Keratinocyte (primary cell): Measurements from ENCODE around the gene KIAA1217. TPM values are rescaled to one million over a fixed set of nuclear protein-coding genes. Genes with fewer than 3 reads are reported as not detected.

Experiments
- DNase-seq: peaks from one replicate; pipeline ENCODE4 v3.0.0-alpha.2; 2011; ENCODE audit warnings: low read depth, missing footprints, low spot score
- FAIRE-seq: peaks from 2 replicates; lab custom pipeline; 2011; peaks lifted over from hg19 to GRCh38; lab: Jason Lieb, UNC
- H2AFZ ChIP-seq: 2 replicates; pipeline ENCODE4 v1.6.0; 2012; ENCODE audit warnings: low read length, control low read depth, inconsistent platforms; ENCODE audit not compliant: control insufficient read depth
- H3K27ac ChIP-seq: 2 replicates; pipeline ENCODE4 v1.5.1; 2011; ENCODE audit warnings: low read length; ENCODE audit not compliant: control insufficient read depth, insufficient read depth
- H3K27me3 ChIP-seq: 3 replicates; pipeline ENCODE4 v1.6.0; 2011; ENCODE audit warnings: low read length; ENCODE audit not compliant: control insufficient read depth, insufficient read depth; ENCODE audit errors: extremely low read depth
- H3K36me3 ChIP-seq, 2 experiments: 2 replicates in 1 of 2; 3 replicates in 1 of 2; pipeline ENCODE4 v1.5.1; 2011; ENCODE audit warnings: low read length in 2 of 2, mild to moderate bottlenecking in 1 of 2; ENCODE audit not compliant: control insufficient read depth in 2 of 2, insufficient read depth in 2 of 2; ENCODE audit errors: extremely low read depth in 1 of 2
- H3K4me1 ChIP-seq: 3 replicates; pipeline ENCODE4 v1.5.1; 2011; ENCODE audit warnings: low read length; ENCODE audit not compliant: control insufficient read depth, insufficient read depth; ENCODE audit errors: extremely low read depth
- H3K4me2 ChIP-seq: 3 replicates; pipeline ENCODE4 v1.6.0; 2011; ENCODE audit warnings: low read depth, low read length; ENCODE audit not compliant: control insufficient read depth, insufficient read depth; ENCODE audit errors: extremely low read depth
- H3K4me3 ChIP-seq, 3 experiments: fragments of 200-600 bp in 1 of 3; sonication (generic) in 1 of 3; 2 replicates in 2 of 3; 3 replicates in 1 of 3; pipeline ENCODE4 v1.5.1; 2011 to 2016; ENCODE audit warnings: low read length in 3 of 3, mild to moderate bottlenecking in 3 of 3, control low read depth in 2 of 3, inconsistent platforms in 1 of 3, low read depth in 1 of 3, mixed read lengths in 1 of 3, mixed run types in 1 of 3, moderate library complexity in 1 of 3; ENCODE audit not compliant: control insufficient read depth in 2 of 3, insufficient read depth in 2 of 3; ENCODE audit errors: extremely low read depth in 1 of 3
- H3K79me2 ChIP-seq: 2 replicates; pipeline ENCODE4 v1.6.0; 2012; ENCODE audit warnings: low read length; ENCODE audit not compliant: control insufficient read depth, insufficient read depth
- H3K9ac ChIP-seq: 3 replicates; pipeline ENCODE4 v1.6.0; 2011; ENCODE audit warnings: low read length; ENCODE audit not compliant: control insufficient read depth, insufficient read depth; ENCODE audit errors: extremely low read depth
- H3K9me1 ChIP-seq: 3 replicates; pipeline ENCODE4 v1.6.0; 2011; ENCODE audit warnings: low read length; ENCODE audit not compliant: control insufficient read depth, insufficient read depth; ENCODE audit errors: extremely low read depth
- H3K9me3 ChIP-seq: 2 replicates; pipeline ENCODE4 v1.5.1; 2012; ENCODE audit warnings: low read depth, low read length; ENCODE audit not compliant: control insufficient read depth
- H4K20me1 ChIP-seq: 3 replicates; pipeline ENCODE4 v1.6.0; 2011; ENCODE audit warnings: low read length; ENCODE audit not compliant: control insufficient read depth, insufficient read depth; ENCODE audit errors: extremely low read depth
- EZH2 ChIP-seq: IDR thresholded peaks from one replicate; pipeline ENCODE4 v1.6.1; 2012; ENCODE audit warnings: inconsistent platforms, mild to moderate bottlenecking, low read length, moderate library complexity
- dilution Hi-C: fragments of 300-500 bp; cut with MboI; formaldehyde crosslinking; loops from one replicate; pipeline ENCODE4 v1.7.0; 2020; ENCODE audit warnings: low sequenced_read_pairs; ENCODE audit not compliant: extremely low pct_ligation_motif_present
- polyA plus RNA-seq, 5 experiments: library from polyadenylated mRNA; depleted of rRNA in 3 of 5; stranded (reverse) in 3 of 5; stranded (forward) in 1 of 5; unstranded in 1 of 5; fragments of >200 nt; gene quantifications; 1 replicate in 1 of 5; 2 replicates in 3 of 5; 3 replicates in 1 of 5; pipeline versions ENCODE4 v1.2.1 to v1.2.3, GENCODE V29; 2011 to 2012; ENCODE audit warnings: missing spikeins in 2 of 5, low read depth in 1 of 5, low replicate concordance in 1 of 5
- TF ChIP-seq, protein P1 (sequence below), 3 experiments: IDR thresholded peaks in 1 of 3; conservative IDR thresholded peaks in 1 of 3; optimal IDR thresholded peaks in 1 of 3; 2 replicates in 2 of 3; 3 replicates in 1 of 3; pipeline versions ENCODE3 to v1.5.1; 2011; ENCODE audit warnings: low read length in 3 of 3, mild to moderate bottlenecking in 3 of 3, moderate library complexity in 2 of 3, control low read depth in 1 of 3, inconsistent platforms in 1 of 3; ENCODE audit not compliant: insufficient read depth in 2 of 3; ENCODE audit errors: extremely low read depth in 1 of 3

The KIAA1217 gene
- polyA plus RNA-seq, 1 donor (not counting 4 experiments of a cell fraction or from before 2014, with no cell fraction given): 10.4 TPM

DNA sequence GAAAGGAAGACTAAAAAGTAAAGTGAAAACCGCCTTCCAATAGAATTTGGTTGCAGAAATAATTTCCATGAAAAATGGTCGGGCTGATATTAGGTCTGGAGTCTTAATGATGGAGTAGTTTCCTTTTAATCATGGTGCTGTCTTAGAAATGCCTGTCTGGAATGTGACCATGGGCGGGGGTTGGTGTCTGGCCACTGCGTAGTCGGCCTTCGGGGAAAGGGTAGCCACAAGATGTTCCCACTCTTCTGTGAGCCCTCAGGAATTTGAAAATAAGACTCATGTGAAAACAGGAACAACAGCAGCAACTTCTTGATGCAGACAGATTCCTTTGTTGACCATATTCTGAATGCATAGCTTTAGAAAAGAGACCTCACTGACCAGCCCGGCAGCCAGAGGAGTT lies 176.8 kb downstream of the KIAA1217 start:
- Histone ChIP-seq H3K9me1 (no peaks in the 10 kb centered on the region), H3K4me3 (no peak overlapping the region), H2AFZ (no peak overlapping the region), H3K36me3 (peaks cover 4 to 5% of the 10 kb centered on the region in 2 experiments), H3K27me3 (no peaks in the 10 kb centered on the region), H3K9me3 (no peaks in the 10 kb centered on the region), H3K79me2 (no peaks in the 10 kb centered on the region), H3K27ac (no peak overlapping the region), H3K9ac (no peak overlapping the region), H3K4me2 (no peak overlapping the region), H3K4me1 (peaks cover 24% of the 10 kb centered on the region), H4K20me1 (no peaks in the 10 kb centered on the region)
- dilution Hi-C loops: no loop called here
- DNase-seq (no peak), FAIRE-seq (no peak)
- TF ChIP-seq, protein P1, sequence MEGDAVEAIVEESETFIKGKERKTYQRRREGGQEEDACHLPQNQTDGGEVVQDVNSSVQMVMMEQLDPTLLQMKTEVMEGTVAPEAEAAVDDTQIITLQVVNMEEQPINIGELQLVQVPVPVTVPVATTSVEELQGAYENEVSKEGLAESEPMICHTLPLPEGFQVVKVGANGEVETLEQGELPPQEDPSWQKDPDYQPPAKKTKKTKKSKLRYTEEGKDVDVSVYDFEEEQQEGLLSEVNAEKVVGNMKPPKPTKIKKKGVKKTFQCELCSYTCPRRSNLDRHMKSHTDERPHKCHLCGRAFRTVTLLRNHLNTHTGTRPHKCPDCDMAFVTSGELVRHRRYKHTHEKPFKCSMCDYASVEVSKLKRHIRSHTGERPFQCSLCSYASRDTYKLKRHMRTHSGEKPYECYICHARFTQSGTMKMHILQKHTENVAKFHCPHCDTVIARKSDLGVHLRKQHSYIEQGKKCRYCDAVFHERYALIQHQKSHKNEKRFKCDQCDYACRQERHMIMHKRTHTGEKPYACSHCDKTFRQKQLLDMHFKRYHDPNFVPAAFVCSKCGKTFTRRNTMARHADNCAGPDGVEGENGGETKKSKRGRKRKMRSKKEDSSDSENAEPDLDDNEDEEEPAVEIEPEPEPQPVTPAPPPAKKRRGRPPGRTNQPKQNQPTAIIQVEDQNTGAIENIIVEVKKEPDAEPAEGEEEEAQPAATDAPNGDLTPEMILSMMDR (optimal IDR thresholded peaks at IDR 0.05 in 1 of 3, IDR thresholded peaks at IDR 0.05 in 1 of 3, conservative IDR thresholded peaks at IDR 0.05 in 1 of 3; ENCODE audit: extremely low read depth in 1 of 3, insufficient read depth in 2 of 3, low read length in 3 of 3): no peak
- TF ChIP-seq EZH2: no peak

DNA sequence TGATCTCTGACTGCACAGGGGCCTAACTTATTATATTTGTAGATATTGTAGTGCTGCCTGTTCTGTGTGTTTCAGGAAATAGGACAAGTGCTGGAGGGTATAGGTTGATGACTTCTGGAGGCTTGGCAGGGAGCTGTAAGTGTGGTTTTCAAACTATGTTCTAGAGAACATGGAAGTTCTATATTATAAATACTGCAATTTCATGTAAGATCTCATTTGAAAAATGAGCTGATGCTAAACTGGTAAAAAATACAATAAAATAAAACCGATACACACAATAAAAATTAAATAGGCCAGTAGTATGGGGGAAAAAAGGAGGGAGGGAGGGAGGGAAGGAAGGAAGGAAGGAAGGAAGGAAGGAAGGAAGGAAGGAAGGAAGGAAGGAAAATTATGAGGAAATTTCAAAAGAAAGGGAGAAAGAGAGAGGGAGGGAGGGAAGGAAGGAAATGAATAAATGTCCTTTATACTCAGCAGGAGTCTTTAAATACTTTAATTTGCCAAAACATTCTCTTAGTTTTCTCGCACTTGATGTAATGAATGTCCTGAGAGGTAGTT lies 181.3 kb downstream of the KIAA1217 start:
- no peak overlapping the region for H3K4me3 ChIP-seq
- dilution Hi-C loops: no loop called here
- no peak overlapping the region for H2AFZ ChIP-seq
- no peak for FAIRE-seq
- no peak overlapping the region for H3K27ac ChIP-seq
- H4K20me1 ChIP-seq: no peaks in the 10 kb centered on the region
- no peaks in the 10 kb centered on the region for H3K27me3 ChIP-seq
- no peaks in the 10 kb centered on the region for H3K9me1 ChIP-seq
- peaks cover 0 to under 1% of the 10 kb centered on the region in 2 experiments for H3K36me3 ChIP-seq
- TF ChIP-seq, protein P1 (optimal IDR thresholded peaks at IDR 0.05 in 1 of 3, IDR thresholded peaks at IDR 0.05 in 1 of 3, conservative IDR thresholded peaks at IDR 0.05 in 1 of 3; ENCODE audit: extremely low read depth in 1 of 3, insufficient read depth in 2 of 3, low read length in 3 of 3): no peak
- no peak for TF ChIP-seq EZH2
- no peak overlapping the region for H3K4me2 ChIP-seq
- H3K4me1 ChIP-seq: no peaks in the 10 kb centered on the region
- no peak overlapping the region for H3K9ac ChIP-seq
- DNase-seq: no peak
- no peaks in the 10 kb centered on the region for H3K79me2 ChIP-seq
- no peaks in the 10 kb centered on the region for H3K9me3 ChIP-seq
